Endothelial cell of umbilical vein (primary cell): ENCODE data around the gene MAP3K7CL.

Experiments used
- POLR2A ChIP-seq: IDR thresholded peaks from 2 replicates; pipeline ENCODE4 v1.6.1; 2012; ENCODE audit warnings: low read depth, mild to moderate bottlenecking, control low read depth, low read length
- TF ChIP-seq, protein P1 (sequence below), 2 donors: IDR thresholded peaks; 1 replicate in 1 of 2; 2 replicates in 1 of 2; pipeline ENCODE4 v1.5.1; 2011; ENCODE audit warnings: low read length in 2 of 2, mild to moderate bottlenecking in 2 of 2, moderate library complexity in 2 of 2, control low read depth in 1 of 2, inconsistent platforms in 1 of 2, low read depth in 1 of 2; ENCODE audit not compliant: insufficient read depth in 1 of 2; ENCODE audit errors: extremely low read depth in 1 of 2
- TF ChIP-seq, protein P2 (sequence below): IDR thresholded peaks from 2 replicates; pipeline ENCODE4 v1.6.1; 2011; ENCODE audit not compliant: insufficient read depth, insufficient read length

DNA sequence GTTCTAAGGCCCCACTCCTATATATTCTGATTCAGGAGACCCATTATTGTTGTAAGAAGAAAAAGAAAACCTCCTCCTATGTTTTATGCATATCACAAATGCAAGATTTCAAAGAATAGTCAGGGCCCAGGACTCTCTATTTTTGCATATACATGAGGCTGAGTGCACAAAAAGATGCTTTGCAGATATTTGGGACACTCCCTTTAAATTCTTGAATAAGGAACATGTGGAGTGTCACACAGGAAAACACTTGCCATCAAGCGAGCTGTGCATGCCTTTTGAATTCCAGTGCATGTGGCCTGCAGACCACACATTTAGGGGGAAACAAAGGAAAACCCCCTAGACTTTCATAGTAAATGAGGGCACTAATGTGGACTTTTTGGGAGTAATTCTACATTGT is 5.6 kb downstream of the MAP3K7CL start:
- TF ChIP-seq, protein P1, sequence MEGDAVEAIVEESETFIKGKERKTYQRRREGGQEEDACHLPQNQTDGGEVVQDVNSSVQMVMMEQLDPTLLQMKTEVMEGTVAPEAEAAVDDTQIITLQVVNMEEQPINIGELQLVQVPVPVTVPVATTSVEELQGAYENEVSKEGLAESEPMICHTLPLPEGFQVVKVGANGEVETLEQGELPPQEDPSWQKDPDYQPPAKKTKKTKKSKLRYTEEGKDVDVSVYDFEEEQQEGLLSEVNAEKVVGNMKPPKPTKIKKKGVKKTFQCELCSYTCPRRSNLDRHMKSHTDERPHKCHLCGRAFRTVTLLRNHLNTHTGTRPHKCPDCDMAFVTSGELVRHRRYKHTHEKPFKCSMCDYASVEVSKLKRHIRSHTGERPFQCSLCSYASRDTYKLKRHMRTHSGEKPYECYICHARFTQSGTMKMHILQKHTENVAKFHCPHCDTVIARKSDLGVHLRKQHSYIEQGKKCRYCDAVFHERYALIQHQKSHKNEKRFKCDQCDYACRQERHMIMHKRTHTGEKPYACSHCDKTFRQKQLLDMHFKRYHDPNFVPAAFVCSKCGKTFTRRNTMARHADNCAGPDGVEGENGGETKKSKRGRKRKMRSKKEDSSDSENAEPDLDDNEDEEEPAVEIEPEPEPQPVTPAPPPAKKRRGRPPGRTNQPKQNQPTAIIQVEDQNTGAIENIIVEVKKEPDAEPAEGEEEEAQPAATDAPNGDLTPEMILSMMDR (IDR thresholded peaks at IDR 0.05; ENCODE audit: extremely low read depth in 1 of 2, insufficient read depth in 1 of 2, low read depth in 1 of 2, low read length in 2 of 2), result no peak
- TF ChIP-seq, protein P2, sequence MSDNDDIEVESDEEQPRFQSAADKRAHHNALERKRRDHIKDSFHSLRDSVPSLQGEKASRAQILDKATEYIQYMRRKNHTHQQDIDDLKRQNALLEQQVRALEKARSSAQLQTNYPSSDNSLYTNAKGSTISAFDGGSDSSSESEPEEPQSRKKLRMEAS, result no peak
- TF ChIP-seq POLR2A, result no peak
